HG03457 (cell line): ENCODE measurements around the gene PPIL4.

ENCODE experiments used
- ATAC-seq: cut with Tn5 transposase; IDR thresholded peaks from one replicate; pipeline ENCODE4 v1.9.1; 2021; ENCODE audit warnings: moderate number of reproducible peaks; ENCODE audit not compliant: unreplicated experiment

Gene PPIL4

GRCh38 chr6:149459761-149460160 is 86.1 kb downstream of the PPIL4 start:
- no peak for ATAC-seq

- no peak for ATAC-seq
Observed at GRCh38 chr6:149458806-149459205, 87.0 kb downstream of the PPIL4 start.

GRCh38 chr6:149458196-149458595 is 87.6 kb downstream of the PPIL4 start:
- ATAC-seq, result no peak

DNA sequence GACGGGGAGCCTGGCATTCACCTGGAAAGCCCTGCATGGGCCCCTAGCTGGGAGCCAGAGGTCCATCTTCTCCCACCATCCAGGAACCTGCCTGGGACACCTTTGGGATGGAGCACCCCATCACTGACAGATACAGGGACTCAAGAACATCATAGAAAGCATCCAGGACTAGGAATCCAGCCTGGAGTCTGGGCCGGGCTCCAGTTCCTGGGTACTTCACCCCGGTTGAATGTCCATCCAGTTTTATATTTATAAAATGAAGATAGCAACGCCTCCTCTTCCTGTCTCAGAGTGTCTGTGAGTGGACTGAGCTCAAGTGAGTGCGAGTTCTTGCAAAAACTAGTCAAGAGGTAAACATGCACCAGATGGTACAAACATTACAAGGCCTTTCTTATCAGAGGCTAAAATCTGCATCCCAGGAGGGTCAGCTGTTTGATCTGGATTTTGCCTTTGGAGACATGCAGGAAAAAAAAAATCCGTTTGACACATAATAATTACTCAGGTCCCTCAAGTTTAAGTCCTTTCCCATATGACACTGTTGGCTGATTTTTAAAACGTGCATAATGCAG is 88.4 kb downstream of the PPIL4 start:
- no peak for ATAC-seq

GRCh38 chr6:149456311-149457021 is 89.4 kb downstream of the PPIL4 start:
- ATAC-seq, result no peak

- ATAC-seq, result no peak
Observed at GRCh38 chr6:149455031-149455732, 90.7 kb downstream of the PPIL4 start.
